Vagina (tissue), 2 donors: ENCODE results near the gene C6orf47.

Experiments
- CTCF ChIP-seq, 3 experiments: fragments of 450-650 bp in 2 of 3; fragments of 200-600 bp in 1 of 3; sonication (generic) in 1 of 3; IDR thresholded peaks; one replicate each; pipeline ENCODE4 v1.5.1; 2017 to 2019; ENCODE audit warnings: antibody characterized with exemption in 3 of 3, mild to moderate bottlenecking in 2 of 3, moderate library complexity in 2 of 3
- POLR2A ChIP-seq, 2 donors: fragments of 450-650 bp; IDR thresholded peaks; one replicate each; pipeline ENCODE4 v1.6.1; 2017; ENCODE audit warnings: antibody characterized with exemption in 2 of 2, mild to moderate bottlenecking in 2 of 2, moderate library complexity in 2 of 2

GRCh38 chr6:31663126-31663960, 2.8 kb upstream of the C6orf47 start:
- TF ChIP-seq CTCF (IDR thresholded peaks at IDR 0.05), result no peak
- no peak for TF ChIP-seq POLR2A (IDR thresholded peaks at IDR 0.05)
